ENCODE data around the gene MYOG.

The MYOG gene

DNA sequence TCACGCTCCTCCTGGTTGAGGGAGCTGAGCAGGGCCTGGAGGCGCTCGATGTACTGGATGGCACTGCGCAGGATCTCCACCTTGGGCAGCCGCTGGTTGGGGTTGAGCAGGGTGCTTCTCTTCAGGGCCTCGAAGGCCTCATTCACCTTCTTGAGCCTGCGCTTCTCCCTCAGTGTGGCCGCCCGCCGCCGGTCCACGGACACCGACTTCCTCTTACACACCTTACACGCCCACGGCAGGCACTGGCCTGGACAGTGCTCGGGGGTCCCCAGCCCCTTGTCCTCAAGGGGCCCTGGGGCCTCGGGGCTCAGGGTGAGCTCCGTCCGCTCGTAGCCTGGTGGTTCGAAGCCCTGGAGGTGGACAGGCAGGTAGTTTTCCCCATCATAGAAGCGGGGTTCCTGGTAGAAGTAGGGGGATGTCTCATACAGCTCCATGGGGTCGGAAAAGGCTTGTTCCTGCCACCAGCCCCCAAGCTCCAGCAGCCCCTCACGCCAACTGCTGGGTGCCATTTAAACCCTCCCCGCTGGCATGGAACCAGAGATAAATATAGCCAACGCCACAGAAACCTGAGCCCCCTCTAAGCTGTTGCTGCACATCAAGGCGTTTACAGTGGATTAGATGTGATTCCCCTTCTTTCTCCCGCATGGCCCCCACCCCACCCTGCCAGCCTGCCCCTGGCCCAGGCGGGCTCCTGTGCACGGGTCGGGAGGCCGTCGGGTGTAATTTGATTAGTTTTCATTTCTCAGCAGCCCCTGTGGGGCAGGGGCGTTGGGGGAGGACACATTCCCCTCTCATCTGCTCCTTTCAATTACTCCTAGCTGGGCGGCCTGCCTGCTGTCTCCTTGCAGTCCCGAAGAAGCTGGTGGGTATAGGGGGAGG lies at the start of gene MYOG:
Gene MYOG (minus strand): TSS at position 485 of the 879 bp plus-strand sequence. CDS start 51 bp downstream, at position 434.
- DNase-seq, result no peak

DNA sequence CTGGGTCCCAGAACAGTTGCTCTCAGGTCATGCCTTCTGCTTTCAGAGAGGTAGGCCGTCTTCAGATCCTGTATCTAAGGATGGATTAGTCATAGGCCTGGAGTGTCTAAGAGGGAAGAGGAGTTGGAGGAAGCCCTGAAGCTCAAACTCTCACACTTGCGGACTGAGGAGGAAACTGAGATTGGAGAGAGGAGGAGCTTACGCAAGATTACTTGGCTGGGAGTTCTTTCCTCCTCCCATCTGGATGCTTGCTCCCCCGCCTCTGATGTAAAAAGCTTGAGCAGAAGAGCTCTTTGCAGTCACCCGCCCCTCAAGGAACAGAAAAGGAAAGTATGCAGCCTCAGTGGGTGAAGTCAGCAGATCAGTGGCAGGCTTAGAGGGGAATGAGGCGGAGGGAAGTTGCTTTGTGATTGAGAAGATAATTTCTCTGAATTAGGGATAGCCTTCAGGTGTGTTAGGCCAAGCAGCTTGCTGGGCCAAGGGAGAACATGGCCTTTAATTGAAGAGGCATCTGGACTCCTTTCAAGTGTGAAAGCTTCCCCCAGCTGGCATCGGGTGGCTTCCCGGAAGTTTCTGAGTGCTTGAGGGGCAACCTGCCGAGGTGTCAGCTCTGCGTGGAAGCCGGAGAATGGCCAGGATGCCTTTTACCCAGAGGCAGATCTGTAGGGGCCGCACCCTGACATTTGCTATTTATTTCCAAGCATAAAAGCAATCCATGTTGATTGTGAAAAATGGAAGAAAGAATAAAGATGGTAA lies 48.3 kb upstream of the MYOG start:
- no peak for DNase-seq

DNA sequence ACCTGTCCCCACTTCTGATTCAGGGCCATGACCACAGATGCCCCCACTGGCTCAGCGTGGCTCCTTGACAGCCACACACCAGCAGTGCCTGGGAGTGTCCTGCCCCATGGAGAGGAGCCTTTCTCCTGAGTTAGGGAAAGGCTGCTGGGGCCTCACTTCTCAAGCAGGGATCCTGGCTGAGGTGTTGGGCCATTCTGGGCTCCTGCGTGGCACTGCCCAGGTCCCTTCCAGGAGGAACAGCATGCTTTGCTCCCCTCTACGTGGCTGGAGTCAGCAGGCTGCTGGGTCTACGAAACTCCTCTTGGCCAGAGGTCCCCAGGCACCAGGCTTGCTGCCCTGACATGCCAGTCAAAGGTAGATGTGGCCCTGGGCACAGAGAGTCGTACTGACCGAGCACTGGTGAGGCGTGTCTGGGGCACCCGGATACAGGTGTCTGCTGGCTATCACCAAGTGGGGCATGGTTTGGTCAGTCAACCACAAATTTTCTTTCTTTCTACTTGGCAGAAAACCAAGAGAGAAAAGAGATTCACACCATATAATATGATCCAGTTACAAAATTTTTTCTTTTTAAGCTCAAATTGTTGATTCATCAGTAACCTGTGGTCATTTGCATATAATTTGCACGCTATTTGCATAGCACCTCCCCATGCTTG lies 45.9 kb upstream of the MYOG start:
- no peak for DNase-seq

DNA sequence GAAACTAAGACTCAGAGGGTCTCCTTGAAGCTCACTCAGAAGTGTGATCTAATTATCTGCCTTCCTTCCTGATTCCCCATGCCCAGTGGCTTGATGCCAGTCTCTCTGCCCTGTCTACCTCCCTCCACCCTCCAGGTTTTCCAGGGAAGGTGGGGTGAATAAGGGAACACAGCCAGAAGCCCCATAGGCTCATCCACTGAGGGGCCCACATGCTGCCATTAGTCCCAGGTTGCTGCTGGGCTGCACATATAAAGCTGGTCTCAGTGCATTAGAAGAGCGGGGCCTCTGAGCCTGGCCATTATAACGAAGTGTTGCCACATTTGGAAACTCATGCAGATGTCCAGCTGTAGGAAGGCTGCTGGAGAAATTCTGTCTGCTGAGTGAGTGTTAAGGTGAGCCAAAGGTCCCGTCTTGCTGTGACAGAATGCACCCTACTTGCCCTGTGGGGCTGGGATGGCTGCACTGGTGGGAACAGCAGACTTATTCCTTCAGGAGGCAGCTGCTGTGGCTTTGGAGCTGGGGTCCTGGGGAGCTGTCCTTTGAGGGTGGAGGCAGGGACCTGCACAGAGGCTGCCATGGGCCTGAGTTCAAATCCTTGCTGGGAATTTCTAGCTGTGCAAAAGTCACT lies 44.7 kb upstream of the MYOG start:
- no peak for DNase-seq

DNA sequence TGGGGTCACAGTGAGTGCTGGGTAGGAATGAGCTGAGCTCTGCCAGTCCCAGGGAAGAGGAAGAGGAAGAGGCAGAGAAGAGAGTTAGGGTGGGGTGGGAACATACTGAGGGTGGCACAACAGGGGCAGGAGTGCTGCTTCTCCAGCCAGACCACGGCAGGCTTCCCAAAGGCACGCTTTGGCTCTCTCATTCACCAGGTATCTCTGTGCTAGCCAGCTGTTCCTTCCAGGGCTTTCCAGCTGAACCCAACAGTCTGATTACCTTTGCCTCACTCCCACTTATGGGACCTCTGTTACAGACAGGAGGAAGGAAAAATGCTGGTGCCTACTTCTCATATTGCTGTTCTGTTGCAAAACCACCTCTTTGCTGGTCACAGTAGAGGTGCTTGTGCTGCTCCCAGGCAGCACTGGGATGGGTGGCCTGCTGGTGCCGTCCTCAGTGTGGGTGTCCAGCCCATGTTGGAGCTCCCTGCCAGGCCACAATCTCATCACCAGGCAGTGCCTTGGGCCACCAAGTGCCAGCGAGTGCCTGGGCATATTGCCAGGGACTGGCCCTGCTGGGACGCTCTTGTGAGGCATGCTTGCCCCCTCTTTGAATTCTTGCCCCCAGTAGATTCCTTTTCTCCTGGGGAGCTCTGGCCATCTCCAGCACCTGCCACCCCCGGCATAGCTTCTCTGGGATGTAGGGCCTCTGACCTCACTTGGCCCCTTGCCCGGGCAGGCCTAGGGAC lies 43.9 kb upstream of the MYOG start:
- no peak for DNase-seq

DNA sequence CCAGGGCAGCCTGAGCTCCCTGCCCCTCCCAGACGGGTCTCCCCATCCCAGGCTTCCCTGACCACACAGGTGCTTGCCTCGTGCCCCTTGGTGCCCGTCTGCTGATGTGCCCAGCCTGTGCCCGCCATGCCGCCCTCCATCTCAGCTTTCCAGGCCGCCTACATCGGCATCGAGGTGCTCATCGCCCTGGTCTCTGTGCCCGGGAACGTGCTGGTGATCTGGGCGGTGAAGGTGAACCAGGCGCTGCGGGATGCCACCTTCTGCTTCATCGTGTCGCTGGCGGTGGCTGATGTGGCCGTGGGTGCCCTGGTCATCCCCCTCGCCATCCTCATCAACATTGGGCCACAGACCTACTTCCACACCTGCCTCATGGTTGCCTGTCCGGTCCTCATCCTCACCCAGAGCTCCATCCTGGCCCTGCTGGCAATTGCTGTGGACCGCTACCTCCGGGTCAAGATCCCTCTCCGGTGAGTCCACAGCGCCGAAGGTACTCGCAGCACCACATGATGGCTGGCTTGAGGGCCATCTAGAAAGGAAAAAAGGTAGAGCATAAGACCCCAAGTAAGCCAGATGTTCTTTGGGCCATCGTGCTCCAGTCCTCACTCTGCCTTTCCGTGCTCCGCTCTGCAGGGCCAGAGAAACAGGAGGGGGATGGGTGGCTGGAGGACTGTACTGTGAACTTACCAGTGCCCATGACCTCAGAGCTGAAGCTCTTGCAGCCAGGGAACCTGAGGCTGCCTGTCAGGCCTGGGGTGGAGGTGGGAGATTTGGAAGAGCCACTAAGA lies 43.1 kb upstream of the MYOG start:
- DNase-seq, result no peak

DNA sequence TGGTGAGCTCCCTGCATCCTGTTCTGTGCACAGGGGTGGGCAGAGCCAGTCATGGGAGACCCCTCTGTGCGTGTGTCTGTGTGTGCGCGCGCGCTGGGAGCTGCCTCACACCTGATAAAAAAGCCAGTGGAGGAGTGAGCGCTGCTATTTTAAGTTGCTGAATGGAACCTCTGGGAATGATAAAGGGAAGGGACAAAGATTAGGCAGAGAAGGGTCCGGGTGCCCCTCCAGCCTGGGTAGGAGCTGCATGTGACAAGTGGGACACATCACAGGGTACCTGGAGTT lies 42.6 kb upstream of the MYOG start:
- DNase-seq, result no peak

DNA sequence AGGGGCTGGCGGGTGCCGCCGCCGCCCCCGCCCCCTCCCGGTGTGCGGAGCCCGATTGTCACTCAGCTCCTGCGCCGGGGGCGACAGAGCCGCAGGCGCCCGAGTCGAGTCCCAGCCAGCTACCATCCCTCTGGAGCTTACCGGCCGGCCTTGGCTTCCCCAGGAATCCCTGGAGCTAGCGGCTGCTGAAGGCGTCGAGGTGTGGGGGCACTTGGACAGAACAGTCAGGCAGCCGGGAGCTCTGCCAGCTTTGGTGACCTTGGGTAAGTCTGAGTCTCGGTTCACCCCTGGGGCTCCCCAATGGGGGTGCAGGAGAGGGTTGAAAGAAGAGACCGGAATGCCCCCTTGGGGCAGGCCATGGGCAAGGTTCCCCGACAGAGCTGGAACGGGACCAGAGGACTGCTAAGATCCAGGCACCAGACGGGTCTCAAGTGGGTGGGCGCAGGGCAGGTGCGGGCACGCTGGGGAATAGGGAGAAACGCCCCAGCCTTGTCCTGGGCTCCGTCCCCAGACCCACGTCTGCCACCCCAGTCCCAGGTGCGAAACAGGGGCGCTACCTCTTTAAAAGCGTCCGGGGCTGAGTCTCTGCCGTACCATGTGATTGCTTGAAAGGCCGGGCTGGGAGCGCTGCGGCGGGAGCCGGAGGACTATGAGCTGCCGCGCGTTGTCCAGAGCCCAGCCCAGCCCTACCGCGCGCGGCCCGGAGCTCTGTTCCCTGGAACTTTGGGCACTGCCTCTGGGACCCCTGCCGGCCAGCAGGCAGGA lies 42.0 kb upstream of the MYOG start, which contains the start of gene ADORA1:
Gene ADORA1 (plus strand): TSS at position 61 of the 765 bp plus-strand sequence. CDS start 1,116 bp downstream, outside the sequence.
- DNase-seq, result no peak

DNA sequence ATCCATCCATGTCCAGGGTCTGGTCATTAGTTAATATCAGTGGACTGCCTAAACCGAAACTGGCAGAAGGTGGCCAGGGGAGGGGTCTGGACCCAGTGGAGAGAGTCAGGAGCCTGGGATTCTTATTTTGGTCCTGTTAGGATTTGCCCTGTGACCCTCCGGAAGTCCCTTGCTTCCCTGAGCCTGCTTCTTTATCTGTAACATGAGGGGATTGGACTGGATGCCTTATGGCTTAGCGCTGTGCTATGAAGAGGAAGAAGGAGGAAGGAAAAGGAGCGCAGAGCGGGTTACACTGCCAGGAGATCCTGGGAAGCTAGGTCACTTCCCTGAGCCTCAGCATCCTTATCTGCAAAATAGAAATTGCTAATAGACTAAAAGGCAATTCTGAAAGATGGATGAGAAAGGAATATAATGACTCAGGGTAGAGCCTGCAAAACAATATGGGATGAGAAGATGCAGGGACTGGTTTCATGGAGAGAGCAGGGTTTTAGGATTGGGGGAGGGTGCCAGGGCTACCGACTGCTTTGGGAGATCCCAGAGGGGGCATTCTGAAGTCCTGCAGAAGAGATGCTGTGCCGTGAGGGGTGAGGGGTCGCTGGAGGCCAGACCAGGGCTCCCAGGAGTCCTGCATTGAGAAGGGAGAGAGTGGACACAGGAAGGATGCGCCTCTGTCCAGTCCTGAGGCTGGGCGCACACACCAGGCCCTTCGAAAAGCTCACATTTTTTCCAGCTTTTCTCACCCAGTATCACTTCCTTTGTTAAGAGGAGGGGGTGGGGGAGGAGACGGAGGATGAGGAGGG lies 41.3 kb upstream of the MYOG start:
- no peak for DNase-seq

DNA sequence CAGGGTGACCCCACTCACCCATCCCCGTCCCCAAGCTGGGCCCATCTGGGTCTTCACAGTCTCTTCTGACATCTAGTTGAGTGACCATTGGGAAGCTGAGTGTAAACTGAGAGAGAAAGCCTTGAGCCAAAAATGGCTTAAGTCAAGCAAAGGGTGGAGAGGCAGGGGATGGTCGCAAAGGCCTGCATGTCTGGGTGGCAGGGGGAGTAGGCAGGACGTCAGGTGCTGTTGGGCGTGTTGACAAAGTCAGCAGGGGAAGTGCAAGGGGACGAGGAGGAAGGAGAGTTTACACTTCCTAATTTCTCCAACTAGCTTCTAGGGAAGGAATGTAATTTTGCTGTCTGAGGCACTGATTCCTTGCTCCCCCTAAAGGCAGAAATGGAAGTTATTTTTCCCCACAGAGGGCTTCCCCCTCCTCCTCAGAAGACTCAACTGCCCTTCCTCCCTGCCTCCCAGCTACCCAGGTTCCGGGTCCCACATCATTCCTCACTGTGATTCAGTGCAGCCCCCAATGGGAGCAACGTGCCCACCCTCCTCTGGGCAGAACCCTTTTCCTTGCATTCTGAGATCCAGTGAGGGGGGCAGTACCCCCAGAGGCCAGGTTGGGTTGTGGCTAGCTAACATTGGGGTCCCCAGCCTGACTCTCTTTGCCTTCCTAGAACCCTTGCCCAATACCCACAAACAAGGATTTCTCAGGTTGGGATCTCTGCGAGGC lies 40.5 kb upstream of the MYOG start:
- no peak for DNase-seq

DNA sequence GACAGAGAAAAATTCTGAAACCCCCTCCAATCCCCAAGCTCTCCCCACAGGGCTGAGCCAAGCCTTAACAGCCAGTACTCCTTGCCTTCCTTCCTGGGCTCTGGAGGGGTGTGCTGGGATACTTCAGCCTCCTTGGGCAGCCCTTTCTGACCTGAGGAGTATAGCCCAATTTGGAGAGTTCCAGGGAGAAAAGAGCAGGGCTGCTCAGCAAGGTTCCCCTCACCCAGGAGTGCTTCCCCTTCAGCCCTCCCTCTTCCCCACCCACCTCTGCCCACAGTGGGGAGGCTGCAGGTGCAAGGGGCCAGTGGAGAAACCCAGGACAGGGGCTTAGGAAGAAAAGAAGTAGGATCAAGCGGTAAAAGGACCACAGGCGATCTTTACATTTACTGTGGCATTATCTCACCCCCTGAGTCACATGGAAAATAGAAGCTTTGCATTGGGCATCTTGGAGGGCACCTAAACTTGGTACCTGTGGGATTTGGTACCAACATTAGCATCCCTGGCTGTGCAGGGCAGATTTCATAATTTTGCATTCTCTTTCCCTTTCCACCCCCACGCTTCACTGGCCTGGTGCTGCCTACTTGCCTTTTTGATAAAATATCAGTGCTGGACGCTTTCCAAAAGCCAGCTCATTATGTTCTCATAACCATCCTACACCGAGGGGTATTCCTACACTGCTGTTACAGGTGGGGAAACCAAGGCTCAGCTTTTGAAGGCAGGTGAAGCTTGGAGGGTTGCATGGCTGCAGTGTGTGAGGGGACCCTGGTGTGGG lies 38.9 kb upstream of the MYOG start:
- DNase-seq, result no peak

DNA sequence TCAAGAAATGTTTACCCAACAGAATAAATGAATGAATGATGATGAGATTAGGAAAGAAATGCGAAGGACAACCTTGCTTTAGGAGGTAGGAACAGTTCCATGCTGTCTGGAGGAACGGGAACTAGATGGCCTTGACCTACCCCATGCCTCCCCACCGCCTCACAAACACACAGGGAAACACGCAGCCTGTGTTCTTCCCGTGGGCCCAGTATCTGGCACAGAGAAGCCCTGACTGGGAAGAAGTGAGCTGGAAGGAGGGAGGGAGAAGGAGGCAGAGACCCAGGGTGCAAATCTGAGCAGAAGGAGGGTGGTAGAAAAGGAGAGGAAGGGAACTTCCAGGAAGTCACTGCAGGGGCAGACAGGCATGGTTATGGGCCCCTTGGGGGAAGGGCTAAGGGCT lies 38.2 kb upstream of the MYOG start:
- DNase-seq, result no peak

DNA sequence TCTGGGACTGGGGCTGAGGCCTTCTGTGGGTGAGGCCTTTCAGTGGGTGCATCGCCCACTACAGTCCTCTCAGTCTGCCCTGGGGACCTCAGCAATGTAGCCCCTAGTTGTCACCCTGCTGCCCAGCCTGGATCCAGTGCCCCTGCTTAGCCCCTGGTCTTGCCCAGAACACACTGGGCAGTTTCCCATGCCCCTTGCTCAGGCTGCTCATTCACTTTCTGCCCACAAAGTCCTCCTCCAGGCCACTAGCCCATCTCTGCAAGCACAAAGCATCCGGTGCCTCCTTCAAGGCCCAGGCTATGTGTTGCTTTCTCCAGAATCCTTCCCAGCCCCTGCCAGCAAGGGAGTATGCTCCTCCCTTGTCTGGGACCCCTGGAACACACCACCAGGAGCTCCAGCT lies 36.3 kb upstream of the MYOG start:
- DNase-seq, result no peak

DNA sequence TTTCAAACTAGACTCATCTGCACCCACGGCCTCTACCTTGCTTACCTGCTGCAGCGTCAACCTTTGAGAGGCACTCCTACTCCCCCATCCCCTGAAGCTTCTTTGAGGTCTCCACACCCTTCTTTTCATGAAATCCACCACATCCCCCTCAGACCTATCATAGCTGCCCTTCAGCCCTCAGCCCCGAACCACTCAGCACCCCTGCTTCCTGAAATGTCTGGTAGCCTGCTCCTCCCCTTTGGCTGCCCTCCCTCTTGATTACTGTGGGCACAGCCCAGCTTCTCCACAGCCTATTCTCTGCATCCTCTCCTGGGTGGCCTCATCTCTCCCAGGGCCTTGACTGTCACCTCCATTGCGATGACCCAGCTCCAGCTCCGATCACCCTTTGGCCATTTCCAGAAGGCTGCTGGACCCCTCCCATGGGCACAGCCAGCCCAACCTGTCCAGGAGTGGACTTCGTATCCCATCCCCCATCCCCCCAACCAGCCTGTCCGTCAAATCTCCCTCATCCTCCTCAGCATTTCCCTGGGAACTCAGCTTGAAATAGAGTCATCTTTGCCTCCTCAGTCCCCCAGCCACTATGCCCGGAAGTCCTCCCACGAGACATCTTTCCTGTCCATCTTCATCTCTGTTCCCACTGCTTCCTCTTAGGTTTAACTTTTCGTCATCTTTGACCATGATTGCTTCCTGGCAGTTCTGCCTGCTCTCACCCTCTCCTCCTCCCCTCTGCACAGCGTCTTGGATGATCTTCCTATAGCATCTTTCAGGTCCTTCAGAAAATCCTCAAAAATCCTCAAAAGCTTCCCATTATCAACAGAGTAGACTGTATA lies 35.6 kb upstream of the MYOG start:
- DNase-seq, result no peak

DNA sequence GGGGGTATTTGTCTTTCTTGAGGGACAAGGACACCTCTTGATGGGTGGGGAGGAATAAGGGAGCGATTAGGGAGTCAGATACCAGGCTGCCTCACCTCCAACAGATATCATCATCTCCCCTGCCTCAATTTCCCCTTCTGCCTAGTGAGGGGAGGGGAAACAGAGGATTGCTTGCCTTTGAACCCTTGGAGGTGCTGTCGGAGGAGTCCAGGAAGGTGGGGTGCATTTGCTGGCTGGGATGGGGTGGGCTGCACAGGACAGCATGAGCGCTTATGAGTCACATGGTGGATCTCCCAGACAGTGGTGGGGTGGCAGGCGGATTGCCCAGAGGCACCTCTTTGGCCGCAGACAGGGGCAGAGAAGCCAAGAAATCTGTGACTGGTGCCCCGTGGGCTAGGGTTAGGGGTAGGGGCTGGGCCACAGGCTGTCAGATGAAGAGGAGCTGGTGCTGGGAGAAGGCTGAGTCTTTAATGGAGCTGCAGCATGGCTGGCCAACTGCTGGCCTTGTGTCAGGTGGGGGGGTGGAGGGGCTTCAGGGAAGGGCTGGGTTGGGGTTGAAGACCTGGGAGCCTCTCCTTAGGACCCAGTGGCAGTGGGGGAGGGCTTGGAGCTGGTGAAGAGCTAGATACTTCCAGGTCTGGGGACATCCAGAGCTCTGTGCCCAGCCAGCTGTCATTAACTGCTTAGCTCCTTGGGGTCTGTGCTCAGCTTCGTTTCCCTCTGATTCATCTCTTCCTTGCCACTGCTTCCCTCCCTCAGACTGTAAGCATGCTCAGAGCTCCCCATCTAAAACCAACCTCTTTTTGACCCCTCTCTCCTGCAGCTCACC lies 34.7 kb upstream of the MYOG start:
- no peak for DNase-seq

All from CD4-positive, alpha-beta T cell treated with Interferon gamma for 1 hour (primary cell).